ENCODE measurements around the gene EYS.
"Not testable (repeated sequence)": the region's sequence is repeated elsewhere in the genome, so short reads cannot be mapped to it uniquely, and the experiment has no call there.

Gene EYS

DNA sequence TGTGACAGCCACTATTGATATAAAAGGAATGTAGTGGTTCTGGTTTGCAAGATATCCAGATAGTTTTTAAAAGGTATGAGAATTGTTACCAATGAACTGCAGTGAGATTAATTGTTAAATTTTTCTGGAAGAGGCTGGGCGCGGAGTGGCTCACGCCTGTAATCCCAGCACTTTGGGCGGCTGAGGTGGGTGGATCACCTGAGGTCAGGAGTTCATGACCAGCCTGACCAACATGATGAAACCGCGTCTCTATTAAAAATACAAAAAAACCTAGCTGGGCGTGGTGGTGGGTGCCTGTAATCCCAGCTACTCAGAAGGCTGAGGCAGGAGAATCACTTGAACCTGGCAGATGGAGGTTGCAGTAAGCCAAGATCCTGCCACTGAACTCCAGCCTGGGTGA is 1906.6 kb downstream of the EYS start:
- DNase-seq = not testable (repeated sequence)

DNA sequence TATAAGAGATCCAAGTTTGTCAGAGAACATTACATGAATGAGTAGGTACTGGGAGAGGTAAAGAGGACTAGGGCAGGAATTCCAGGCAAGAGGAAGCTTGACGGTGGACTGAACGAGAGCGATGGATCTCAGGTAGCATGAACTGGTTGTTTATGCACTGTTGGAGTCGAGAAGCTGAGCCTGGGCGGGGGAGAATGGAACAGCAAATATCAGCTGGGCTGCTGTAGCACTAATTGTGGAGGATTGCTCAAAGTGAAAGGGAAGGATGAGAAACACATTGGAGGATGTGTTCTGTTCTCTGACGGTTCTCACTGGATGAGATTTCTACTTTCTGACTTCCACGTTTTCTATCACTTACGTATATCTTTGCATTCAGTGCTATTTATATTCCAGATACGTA is 1907.2 kb downstream of the EYS start:
- DNase-seq = no peak

DNA sequence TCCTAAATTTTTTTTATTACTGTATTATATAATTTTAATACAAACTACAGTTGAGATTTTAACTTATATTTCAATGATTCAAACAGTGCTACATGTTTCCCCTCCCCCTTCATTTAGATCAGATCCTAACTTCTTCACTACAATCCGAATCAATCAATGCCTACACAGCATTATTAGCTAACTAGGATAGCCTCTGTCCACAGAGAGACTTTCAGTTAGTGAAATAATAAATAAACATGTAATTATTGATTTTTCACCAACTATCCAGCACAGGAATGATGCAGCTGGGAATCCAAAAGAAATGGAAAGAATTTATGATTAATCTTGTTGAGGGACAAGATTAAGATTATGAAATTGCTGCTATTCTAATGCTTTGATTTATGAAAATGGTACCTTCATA is 1907.7 kb downstream of the EYS start:
- no peak for DNase-seq

DNA sequence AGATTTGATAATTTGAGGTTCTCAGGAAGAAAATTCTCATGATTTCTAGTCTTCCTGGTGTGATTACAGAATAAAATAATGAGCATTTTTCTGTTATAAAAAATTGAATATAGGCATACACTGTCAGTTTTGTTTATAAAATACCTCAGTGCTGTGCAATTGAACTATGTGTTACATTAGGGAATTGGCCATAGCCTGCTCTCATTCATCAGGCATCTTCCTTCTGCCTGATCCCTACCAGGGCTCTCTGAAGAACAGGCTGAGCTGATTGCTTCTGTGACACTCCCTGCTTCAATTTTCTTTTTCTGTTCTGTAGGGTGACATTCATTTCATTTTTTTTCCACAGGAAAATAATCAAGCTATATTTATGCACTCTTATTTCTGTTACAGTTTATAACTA is 1908.6 kb downstream of the EYS start:
- DNase-seq = no peak

DNA sequence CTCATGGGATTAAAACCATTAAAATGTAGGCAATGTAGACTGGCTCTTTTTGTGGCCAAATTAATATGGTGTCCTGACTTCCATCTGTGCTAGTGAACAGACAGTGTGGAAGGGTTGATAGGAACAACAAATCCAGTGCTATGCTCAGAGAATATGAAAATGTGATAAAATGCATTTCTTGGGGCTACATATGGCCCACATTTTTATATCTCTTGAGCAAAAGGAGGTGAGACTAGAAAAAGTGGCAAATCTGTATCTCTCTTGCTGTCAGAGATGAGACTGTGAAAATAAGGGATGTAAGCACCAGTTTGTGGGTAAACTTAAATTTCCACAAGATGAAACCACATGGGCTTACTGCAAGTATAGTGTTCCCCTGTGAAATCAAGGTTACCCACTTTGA is 1909.3 kb downstream of the EYS start:
- DNase-seq = no peak

DNA sequence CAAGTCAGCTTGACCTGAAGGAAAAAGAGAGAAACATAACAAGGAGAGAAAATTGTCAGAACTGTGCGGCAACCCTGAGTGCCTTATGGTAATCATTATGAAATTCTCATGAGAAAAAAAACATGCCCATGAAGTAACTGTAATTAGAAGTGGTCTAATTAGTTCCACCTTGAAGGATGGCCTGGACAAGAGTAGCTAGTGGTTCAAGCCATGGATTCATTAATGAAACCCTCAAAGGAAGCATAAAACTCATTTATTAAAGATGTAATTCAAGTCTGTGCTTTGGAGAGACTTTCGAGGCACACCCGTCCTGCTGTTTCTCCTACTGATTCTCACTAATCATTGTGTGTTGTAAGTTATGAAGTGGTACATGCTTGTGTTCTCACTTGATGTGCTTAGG is 1911.2 kb downstream of the EYS start:
- DNase-seq = no peak

DNA sequence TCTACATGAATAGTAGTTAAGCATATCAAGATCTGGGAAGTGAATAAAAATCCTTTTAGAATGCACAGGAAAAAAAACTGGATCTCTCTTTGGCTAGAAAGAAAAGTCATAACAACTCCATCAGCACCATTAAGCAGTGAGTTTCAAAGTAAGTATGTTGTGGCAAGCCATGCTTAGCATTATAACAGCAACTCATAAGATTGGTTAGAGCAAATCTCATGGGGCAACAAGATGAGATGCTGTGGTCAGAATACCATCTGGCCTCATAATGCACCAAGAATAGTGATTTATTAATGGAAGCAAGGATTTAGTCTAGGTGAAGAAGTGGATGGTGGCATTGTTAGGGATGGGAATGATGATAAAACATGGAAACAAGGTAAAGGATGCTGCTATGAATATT is 1912.0 kb downstream of the EYS start:
- no peak for DNase-seq

DNA sequence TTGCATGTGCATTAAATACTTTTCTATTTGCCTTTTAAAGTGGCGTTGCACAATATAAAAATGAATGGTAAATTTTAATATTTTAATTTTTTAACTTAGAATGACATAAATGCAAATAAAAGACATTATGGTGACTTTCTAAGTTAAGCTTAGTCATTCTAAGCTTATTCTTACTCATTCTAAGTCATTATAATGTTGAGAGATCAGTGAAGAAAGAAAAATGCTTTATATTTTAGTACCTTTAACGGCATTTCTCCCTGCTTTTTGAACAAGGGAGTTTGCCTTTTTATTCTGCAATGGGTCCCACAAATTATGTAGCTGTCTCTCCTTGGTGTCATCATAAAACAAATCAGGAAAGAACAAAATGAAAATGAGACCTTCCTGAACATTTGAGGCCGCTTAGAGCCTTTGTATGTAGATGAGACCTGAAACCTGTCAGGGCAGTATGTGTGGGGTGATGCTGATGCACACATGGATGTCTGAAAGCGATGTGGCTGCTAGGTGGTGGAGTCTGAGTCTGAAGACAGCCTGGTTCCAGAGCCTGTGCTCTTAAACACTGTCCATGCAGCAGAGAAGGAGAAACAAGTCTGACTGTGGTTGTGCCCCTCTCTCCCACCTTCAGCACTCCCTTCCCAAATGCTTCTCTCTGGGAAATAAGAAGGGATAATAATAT is 1913.4 kb downstream of the EYS start:
- no peak for DNase-seq

DNA sequence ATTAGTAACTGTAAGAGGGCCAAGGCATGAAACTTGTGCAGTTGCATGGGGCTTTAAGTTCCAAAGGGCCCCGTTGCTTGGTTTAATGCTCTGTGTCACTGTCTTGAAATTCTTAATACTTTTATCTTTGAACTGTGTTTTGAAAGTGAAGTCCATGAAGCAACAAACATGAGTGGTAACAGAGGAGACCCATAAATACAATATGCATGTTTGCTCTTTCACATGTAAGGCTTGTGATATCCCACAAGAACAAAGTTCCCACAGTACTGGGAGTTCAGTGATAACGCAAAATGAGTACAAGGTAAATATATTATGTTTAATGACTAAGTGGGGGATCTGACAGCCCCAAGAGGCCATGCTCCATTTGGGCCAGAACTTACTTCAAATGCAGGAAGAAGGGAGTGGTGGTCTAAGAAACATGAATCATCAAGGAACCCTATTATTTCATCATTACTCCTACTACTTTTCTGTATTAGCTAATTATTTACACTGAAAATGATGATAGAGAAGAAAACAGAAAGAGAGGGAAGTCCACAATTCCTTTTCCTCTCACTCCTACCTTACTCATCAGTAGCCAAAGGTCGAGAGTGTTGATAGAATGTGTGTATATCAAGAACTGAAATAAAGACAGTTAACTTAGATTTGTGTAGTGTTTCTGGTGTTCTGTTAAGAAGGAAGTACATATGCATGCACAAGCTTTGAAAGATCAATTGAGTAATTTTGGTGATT is 1914.1 kb downstream of the EYS start:
- DNase-seq = no peak

DNA sequence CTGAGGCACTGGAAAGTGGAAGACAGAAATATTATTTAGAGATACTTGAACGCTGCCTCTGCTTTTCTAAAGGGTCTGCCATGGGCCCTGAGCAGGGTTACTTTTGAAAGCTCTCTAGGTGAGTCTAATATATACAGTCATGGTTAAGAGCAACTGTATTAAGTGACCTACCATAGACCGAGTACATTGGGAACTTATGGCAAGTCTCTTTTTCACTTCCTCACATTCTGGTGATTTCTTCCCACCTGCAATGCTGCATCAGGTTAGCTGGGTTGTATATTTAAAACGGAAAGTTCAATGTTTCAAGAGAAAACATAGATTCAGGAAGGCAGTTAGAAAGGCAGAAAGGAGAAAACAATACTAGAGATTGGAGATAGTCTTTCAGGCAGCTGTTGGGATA is 1916.7 kb downstream of the EYS start:
- no peak for DNase-seq

DNA sequence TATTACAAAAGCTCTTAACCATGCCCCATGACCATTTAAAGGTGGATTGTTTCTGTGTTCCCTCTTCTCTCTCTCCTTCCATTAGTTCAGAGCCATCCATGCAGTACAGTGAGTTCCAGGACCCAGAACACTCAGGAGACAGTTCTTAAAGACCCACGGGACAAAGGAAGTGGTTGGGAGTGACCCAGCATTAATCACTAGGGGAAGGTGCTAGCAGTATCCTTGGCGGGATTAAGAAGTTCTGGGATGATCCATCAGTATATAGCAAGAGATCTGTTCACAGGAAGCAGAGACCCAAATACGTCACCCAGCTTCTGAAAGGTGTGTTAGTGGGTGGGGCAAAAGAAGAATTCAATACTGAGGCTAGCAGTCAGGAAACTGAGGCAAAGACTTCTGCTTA is 1917.3 kb downstream of the EYS start:
- no peak for DNase-seq

DNA sequence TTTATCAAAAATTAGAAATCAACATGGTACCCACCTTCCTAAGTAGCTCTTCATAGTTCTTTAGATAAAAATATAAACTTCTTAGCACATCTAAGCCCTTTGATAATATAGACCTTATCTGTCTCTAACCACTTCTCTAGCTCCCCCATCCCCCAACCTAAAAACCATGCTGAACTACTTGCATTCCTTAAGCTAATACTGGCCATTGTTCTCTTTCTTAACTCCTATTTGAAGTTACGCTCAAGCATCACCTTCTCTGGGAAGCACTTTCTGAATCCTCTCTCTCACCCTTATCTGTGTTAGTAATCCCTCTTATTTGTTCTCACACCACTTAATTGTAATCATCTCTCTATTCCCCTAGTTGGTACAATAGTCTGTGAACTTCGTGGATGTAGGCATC is 1918.5 kb downstream of the EYS start:
- no peak for DNase-seq

DNA sequence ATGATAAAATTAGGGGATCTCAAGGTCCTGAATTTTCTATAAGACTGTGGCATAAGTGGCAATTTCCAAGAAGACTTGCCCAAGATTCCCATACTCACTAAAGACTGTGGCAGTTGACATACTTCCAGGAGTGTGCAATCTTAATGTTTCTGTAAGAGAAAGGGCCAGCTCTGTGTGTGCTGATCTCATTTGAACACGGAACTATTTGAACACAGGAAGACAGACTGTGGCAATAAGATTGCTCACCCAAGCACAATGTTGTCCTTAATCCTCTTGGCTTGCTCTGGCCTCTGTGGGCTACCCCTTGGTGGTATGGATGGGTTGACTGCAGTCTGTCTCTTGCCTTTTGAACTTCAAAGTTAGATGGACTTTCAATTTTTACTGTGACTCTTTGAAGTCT is 1920.0 kb downstream of the EYS start:
- no peak for DNase-seq

DNA sequence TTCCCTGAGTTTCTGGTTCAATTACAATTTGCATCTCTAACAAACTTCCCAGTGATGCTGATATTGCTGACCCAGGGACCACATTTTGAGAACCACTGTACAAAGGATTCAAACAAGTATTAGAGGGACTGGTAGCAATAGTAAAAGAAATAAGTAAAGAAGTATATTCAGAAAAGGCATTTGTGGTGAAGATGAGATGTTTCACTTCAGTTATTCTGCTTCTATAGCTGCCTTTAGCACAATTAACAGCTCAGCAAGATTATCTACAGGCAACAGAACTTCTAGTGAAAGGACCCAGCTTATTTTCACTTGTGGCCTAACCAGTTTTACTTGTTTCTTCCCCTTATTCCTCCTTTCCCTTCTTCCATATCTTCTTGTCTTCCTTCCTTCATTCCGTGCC is 1922.0 kb downstream of the EYS start:
- no peak for DNase-seq

DNA sequence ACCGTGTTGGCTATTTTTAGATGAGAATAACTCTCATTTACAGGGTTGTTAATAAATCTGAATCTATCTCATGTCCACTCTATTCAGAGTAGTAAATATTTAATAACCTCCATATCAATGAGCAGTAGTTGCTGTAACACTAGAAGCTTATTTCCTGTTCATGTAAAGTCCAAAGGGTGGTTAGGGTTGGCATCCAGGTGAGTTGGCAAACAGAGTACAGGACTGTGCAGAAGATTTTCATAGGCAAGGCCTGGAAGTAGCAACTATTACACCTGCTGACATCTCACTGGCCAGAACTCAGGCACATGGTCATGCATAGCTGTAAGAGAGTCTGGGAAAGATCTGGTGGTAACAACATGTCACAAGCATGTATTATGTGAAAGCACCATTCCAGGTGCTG is 1923.9 kb downstream of the EYS start:
- no peak for DNase-seq

DNA sequence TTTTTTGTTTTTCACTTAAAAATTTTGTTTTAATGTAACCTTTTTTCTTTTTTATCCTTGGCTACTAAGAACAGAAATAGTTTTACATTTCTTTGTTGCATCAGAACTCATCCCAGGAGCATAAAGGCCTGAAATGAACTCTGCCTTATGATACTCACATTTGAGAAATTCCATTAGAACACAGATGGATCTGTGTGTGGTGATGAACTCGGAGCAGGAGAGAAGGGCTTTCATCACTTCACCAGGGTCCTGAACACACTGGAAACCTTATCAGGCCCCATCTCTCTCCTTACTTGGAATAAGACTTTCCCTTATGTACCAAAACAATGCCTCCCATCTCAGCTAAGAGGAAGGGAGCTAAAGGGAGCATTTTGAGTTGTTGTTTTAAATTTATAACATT is 1932.1 kb downstream of the EYS start:
- no peak for DNase-seq

DNA sequence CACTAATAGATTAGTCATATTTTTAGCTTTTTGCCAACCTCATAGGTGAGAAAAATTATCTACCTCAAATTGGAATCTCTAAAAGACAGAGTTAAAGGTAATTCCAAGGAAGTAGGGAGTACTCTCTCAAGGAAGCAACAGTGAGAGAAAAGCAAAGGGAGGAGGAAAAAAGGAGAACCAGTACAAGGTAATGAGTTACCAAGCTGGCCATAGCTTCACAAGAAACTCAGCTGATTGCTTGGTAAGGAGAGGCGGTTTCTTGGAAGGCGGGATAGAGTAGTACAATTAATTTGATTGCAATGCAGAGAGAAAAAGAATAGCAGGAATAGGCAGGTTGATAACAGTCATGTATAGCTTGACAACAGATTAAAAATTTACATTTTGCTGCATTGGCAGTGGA is 1933.8 kb downstream of the EYS start:
- no peak for DNase-seq

DNA sequence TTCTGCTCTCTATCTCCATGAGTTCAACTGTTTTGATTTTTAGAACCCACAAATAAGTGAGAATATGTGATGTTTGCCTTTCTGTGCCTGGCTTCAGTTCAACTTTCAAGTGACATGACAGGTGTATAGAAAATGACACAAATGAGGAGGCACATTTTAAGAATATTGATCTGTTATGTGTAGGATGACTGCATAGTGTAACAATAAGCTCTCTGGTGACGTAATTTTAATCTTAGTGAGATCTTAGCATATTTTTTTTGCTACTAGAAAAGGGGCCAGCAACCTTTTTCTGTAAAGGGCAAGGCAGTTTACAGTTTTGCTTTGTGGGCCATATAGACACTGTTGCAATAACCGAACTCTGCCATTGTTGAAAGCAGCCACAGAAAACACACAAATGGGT is 1941.2 kb downstream of the EYS start:
- DNase-seq = no peak

DNA sequence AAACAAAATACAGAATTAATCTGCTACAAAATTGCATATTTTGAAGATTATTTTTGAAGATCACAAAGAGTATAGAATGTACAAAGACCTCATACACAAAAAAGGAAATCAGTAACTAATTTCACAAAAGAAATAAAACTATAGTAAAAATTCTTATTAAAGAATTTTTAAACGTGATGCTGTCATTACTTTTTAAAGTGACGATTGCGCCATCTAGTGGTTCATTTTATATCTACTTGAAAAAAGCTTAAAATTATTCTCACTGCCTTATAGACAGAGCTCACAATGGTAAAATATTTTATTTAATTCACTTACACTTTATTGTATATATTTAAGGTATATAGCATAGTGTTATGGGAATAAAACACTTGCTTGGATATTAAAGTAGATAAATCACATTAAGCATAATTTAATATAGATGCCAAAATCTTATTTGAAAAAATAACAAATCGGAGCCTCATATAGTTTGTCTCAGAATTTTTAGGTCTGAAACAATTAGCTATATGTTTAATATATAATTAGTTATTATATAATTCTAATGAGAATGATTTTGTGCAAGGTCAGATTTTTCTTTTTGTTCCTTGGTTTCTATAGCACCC is 1942.6 kb downstream of the EYS start:
- no peak for DNase-seq

DNA sequence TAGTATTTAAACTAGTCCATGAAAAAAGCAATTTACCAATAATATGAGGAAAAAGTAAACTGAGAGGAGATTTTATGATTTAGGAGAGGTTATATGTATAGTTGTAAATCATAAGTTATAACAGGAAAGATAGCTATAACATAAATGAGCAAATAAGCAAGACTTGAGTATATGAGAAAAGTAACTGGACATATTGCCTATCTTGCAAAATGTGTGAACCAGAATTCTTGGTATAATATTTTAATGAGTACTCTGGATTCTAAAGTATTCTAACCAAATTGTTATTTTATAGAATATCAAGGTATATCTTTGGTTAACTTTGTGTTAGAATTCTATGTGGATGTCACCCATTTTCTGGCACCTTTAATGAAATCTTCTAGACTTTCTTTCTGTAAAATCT is 1946.8 kb downstream of the EYS start:
- no peak for DNase-seq

DNA sequence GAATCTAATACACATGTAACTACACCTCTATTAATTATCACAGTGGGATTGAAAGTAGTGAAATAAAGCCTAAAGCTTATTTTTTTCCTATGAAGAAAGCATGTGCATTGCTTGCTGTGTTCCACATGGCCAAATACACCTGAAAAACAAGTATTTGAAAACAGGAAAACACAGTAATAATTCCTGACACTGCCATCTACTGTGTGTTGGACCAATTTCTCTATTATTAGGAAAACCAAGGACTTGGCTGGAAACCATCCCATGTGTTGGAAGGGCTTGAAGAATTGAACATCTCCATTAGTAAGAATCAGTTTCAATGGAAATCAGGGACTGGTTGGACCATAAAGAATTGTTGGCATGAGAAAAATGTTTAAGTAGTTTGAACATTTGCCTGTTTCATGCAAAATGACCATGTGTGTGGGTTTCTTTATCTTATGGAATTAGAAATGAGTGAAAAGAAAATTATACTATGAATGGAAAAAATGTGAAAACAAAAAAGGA is 1947.4 kb downstream of the EYS start:
- no peak for DNase-seq

DNA sequence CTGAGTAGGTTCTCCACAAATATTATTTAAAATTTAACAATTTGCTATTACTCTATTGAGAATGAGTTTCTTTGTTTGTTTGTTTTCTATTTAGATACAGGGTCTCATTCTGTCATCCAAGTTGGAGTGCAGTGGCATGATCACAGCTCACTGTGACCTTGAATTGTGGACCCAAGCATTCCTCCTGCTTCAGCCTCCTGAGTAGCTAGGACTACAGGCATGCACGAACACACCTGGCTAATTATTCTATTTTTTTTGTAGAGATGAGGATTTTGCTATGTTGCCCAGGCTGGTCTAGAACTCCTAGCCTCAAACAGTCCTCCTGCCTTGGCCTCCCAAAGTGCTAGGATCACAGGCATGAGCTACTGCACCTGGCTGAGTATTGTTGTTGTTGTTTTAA is 1949.2 kb downstream of the EYS start:
- DNase-seq = no peak

DNA sequence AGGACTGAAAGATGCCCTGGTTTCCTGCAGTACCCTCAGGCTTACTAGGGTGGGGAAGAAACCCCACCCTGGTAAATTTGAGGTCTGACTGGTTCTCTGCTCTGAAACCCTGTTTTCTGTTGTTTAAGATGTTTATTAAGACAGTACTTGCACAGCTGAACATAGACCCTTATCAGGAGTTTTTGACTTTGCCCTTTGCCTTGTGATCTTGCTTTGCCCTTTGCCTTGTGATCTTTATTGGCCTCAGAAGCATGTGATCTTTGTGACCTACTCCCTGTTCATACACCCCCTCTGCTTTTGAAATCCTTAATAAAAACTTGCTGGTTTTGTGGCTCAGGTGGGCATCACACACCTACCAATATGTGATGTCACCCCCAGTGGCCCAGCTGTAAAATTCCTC is 1949.8 kb downstream of the EYS start:
- DNase-seq = not testable (repeated sequence)

DNA sequence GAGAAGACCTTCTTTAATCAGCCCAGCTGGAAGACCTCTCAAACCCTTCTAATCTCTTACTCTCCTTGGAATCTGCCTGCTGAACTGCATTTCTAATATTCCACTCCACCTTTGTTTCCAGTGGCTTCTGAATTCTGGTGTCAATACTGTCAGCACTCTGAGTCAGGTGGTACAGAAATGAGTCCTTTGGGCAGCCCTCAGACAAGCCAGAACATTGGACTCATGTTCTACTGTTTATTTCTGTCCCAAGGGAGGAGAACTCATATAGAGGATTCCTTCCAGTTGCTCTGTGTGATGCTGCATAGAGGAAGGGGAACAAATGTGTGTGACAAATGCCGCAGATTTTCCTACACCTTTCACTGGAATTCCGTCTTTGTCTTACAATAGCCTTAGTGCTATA is 1956.6 kb downstream of the EYS start:
- no peak for DNase-seq

DNA sequence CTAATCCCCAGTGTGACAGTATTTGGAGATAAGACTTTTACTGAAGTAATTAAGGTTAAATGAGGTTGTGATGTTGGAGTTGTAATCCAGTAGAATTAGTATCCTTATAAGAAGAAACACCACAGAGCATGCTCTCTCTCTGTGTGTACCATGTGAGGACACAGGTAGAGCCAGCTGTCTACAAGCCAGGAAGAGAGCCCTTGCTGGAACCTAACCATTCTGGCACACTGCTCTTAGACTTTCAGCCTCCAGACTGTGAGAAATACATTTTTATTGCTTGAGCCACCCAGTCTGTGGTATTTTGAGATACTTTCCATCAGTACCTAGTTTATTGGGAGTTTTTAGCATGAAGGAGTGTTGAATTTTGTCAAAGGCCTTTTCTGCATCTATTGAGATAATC is 1961.2 kb downstream of the EYS start:
- DNase-seq = no peak

Data from activated CD4-positive, alpha-beta T cell treated with anti-CD3 and anti-CD28 coated beads for 1 hour (primary cell).